NCI-H1048 (cell line): ENCODE data around the gene CLPX.
"Not testable (repeated sequence)": the region's sequence is repeated elsewhere in the genome, so short reads cannot be mapped to it uniquely, and the experiment has no call there.

ENCODE experiments used
- DNase-seq: peaks from one replicate; lab custom pipeline; 2025; lab: John Stamatoyannopoulos, UW

CLPX gene

GRCh38 chr15:65204931-65205660 is 20.0 kb upstream of the CLPX start:
- DNase-seq = no peak

GRCh38 chr15:65204236-65204930 is 19.2 kb upstream of the CLPX start:
- DNase-seq = no peak

- no peak for DNase-seq
These were observed 16.8 kb upstream of the CLPX start for GRCh38 chr15:65201918-65202317.

DNA sequence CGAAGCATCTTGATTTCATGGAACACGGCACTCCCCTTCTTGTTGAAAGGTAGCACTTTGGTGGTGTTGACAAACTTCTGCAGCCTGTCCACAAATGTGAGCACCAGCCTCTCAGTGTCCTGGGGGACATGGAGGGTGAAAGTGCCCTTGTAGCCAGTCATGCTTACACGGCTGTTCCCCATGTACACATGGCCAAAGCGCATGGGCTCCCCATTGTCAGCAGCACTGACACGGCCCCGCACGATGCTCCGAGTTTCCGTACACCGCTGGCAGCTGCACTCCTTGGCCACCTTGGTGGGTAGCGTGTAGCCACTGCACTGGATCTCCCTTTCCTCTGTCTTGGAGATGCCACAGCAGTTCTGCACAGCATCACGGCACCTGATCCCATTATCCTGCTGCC is 13.4 kb upstream of the CLPX start:
- DNase-seq = no peak

DNA sequence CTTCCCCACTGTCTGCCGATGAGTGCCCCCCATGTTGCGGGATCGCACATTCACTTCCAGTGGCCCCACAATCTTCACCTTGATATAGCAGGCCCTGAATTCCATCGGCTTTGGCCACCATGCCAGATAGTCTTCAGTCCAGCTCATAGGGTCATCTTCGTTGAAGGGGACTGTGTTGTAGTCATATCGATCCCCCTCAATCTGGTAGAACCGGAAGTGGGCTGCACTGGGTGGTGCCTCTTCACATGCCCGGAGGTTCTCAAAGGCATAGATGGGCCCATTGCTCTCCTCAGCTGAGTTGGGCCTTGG is 12.1 kb upstream of the CLPX start:
- DNase-seq = no peak

- DNase-seq = no peak
These were observed 11.6 kb upstream of the CLPX start for GRCh38 chr15:65196637-65197336.

- DNase-seq = no peak
These were observed 10.4 kb upstream of the CLPX start for GRCh38 chr15:65195548-65195923.

GRCh38 chr15:65194826-65195547 is 9.8 kb upstream of the CLPX start:
- no peak for DNase-seq

GRCh38 chr15:65192016-65192415 is 6.9 kb upstream of the CLPX start:
- no peak for DNase-seq

DNA sequence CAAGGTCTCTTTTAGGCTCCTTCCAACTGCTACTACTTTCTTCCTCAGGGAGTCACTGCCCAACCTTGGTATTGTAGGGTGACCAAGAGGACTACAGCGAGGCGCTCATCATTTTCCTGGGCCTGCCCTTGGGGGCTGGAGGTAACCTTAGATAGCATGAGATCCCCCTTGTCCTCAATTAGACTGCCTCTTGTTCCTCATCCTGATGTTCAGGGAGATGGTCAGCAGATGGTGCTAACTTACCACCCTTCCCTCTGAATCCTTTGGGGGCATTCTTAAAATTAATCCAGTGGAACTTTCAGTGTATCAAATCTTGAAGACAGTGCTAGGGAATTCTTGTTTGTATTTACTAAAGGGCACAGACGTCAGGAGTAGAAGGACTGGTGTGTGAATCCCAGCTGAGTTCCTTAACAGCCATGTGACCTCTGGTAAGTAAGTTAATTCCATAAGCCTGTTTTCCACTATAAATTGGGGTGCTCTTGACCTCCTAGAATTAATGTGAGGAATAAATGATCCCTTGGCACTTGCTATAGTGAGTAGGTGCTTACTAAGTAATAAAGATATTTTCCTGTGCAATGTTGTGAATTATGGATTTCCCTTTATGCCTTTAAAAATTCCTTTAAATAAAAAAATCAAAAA is 4.1 kb upstream of the CLPX start:
- no peak for DNase-seq

GRCh38 chr15:65188472-65188871 is 3.3 kb upstream of the CLPX start:
- DNase-seq = not testable (repeated sequence)

GRCh38 chr15:65184305-65184867 is 756 bp downstream of the CLPX start:
- DNase-seq = no peak

DNA sequence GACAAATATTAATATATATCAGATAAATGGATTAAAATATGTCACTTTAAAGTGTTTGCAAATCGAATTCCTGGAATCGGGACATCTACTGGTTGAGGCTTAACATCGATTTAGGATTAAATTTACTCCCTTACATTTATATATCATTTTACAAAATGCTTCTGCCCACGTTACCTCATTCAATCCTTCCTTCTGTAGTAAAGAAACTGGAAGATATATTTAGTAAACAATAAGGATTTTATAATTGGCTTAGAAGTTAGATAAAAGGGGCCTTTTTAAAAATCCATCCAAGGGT is 1.3 kb downstream of the CLPX start:
- no peak for DNase-seq

- DNase-seq = no peak
These were observed 2.6 kb downstream of the CLPX start for GRCh38 chr15:65182538-65182937.

GRCh38 chr15:65181582-65182353 is 3.4 kb downstream of the CLPX start:
- not testable (repeated sequence) for DNase-seq

GRCh38 chr15:65180167-65180566 is 5.0 kb downstream of the CLPX start:
- no peak for DNase-seq

GRCh38 chr15:65177901-65178300 is 7.2 kb downstream of the CLPX start:
- DNase-seq = no peak

- DNase-seq = no peak
These were observed 9.1 kb downstream of the CLPX start for GRCh38 chr15:65176056-65176455.

GRCh38 chr15:65175511-65175910 is 9.6 kb downstream of the CLPX start:
- no peak for DNase-seq

DNA sequence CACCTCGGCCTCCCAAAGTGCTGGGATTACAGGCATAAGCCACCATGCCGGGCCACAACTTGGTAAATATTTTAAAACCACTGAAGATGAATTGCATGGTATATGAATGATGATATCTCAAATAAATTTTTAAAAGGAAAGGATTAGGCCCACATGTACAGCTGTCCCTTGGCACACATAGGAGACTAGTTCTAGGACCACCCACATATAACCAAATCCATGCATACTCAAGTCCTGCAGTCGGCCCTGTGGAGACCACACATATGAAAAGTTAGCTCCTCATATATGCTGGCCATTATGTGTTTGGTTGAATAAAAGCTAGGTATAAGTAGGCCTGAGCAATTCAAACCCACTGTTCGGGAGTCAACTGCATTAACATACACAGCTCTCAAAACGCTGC is 10.6 kb downstream of the CLPX start:
- no peak for DNase-seq

GRCh38 chr15:65172531-65172930 is 12.6 kb downstream of the CLPX start:
- DNase-seq = no peak
